ENCODE data around the gene ALG3. TPM values are rescaled to one million over a fixed set of nuclear protein-coding genes. Genes with fewer than 3 reads are reported as not detected.

The ALG3 gene
- total RNA-seq, 1 donor from 2014 or later = 33.8 TPM

GRCh38 chr3:184261854-184262763 is 13.3 kb upstream of the ALG3 start:
- H3K4me3 ChIP-seq = peak overlapping the region; percentile 48
- no peaks in the 10 kb centered on the region for H3K9me3 ChIP-seq
- intact Hi-C loops (cut with DNase I) = no loop called here
- DNase-seq (no peak), ATAC-seq (peak; percentile 3)
- peaks cover 23% of the 10 kb centered on the region for H3K4me1 ChIP-seq
- no peaks in the 10 kb centered on the region for H3K36me3 ChIP-seq
- H3K27me3 ChIP-seq = peaks cover 66% of the 10 kb centered on the region
- H3K27ac ChIP-seq = no peak overlapping the region
- TF ChIP-seq CTCF (IDR thresholded peaks at IDR 0.05) = no peak

GRCh38 chr3:184261270-184261853 is 12.6 kb upstream of the ALG3 start, which contains the start of gene CAMK2N2:
TSS of gene CAMK2N2 (minus strand) at chr3:184261553. CDS start at chr3:184261285, 268 bp downstream.
- TF ChIP-seq CTCF (IDR thresholded peaks at IDR 0.05) = no peak
- Histone ChIP-seq H3K36me3 (no peaks in the 10 kb centered on the region), H3K4me3 (peak within 1 kb of the TSS; percentile 48), H3K27ac (no peak within 1 kb of the TSS), H3K4me1 (peaks cover 23% of the 10 kb centered on the region), H3K9me3 (no peaks in the 10 kb centered on the region), H3K27me3 (peaks cover 66% of the 10 kb centered on the region)
- intact Hi-C loops (cut with DNase I) = no loop called here
- ATAC-seq = peak; percentile 70
- DNase-seq = peak; percentile 76

- DNase-seq (no peak), ATAC-seq (no peak)
- H3K36me3 ChIP-seq = no peaks in the 10 kb centered on the region
- H3K4me3 ChIP-seq = peak overlapping the region; percentile 48
- no peaks in the 10 kb centered on the region for H3K9me3 ChIP-seq
- H3K27ac ChIP-seq = no peak overlapping the region
- intact Hi-C loops (cut with DNase I) = no loop called here
- peaks cover 23% of the 10 kb centered on the region for H3K4me1 ChIP-seq
- H3K27me3 ChIP-seq = peaks cover 66% of the 10 kb centered on the region
- no peak for TF ChIP-seq CTCF (IDR thresholded peaks at IDR 0.05)
Observed at GRCh38 chr3:184260724-184261269, 12.0 kb upstream of the ALG3 start.

GRCh38 chr3:184259878-184260723 is 11.3 kb upstream of the ALG3 start:
- Histone ChIP-seq H3K27me3 (peaks cover 60% of the 10 kb centered on the region), H3K4me3 (peak overlapping the region; percentile 48), H3K9me3 (no peaks in the 10 kb centered on the region), H3K27ac (no peak overlapping the region), H3K4me1 (peaks cover 23% of the 10 kb centered on the region), H3K36me3 (no peaks in the 10 kb centered on the region)
- no peak for TF ChIP-seq CTCF (IDR thresholded peaks at IDR 0.05)
- ATAC-seq (peak; percentile 73), DNase-seq (no peak)
- intact Hi-C loops (cut with DNase I) = no loop called here

- TF ChIP-seq CTCF (IDR thresholded peaks at IDR 0.05) = no peak
- Histone ChIP-seq H3K36me3 (no peaks in the 10 kb centered on the region), H3K27ac (no peak overlapping the region), H3K9me3 (no peaks in the 10 kb centered on the region), H3K4me1 (peaks cover 23% of the 10 kb centered on the region), H3K4me3 (no peak overlapping the region), H3K27me3 (peaks cover 53% of the 10 kb centered on the region)
- ATAC-seq = no peak
- no peak for DNase-seq
- intact Hi-C loops (cut with DNase I) = no loop called here
Observed at GRCh38 chr3:184259396-184259877, 10.7 kb upstream of the ALG3 start.

All from upper lobe of right lung (tissue), 1 donor.